RPMI7951 (cell line): Measurements from ENCODE around the gene HSBP1L1. TPM values are rescaled to one million over a fixed set of nuclear protein-coding genes. Genes with fewer than 3 reads are reported as not detected.

Source experiments
- DNase-seq: peaks from one replicate; pipeline ENCODE4 v3.0.0-alpha.2; 2012; ENCODE audit warnings: low read depth
- total RNA-seq: library from RNA; depleted of rRNA; stranded (reverse); fragments of >200 nt; shearing (Covaris generic); gene quantifications from 2 replicates; pipeline ENCODE4 v1.2.3, GENCODE V29; 2014; rRNA removed

The HSBP1L1 gene
- 1.6 and 5.0 TPM in 2 replicates for total RNA-seq

DNA sequence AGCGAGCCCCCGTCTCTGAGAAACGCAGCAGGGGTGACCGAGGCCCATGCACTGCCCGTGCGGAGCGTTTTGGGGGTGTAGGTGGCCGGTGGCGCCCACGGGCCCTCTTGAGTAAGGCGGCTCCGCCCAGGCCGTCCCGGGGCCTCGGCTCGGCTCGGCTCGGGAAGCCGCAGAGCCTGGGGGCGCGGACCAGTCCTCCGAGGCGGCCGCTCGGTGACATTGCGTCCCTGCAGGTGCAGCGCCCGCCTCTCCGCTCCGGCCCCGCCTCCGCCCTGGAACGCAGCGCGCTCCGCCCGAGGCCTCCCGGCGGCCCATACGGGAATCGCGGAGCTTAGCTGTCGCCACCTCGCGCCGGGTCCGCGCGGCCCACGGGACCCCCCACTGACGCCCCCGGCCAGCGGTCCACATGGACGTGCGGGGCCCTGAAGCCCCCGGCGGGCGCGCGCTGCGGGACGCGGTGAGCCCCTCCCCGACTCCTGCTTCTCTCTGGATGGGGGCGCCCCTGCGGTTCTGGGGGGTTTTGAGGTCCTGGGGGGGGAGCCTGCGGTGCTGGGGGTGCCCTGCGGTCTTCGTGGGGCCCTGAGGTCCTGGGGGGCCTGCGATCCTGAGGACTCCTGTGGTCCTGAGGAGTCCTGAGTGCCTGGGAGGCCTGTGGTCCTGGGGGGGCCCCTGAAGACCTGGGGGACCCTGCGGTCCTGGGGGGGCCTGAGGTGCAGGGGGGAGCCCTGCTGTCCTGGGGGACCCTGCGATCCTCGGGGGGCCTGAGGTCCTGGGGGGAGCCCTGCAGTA, at the start of gene HSBP1L1:
HSBP1L1 (plus strand) TSS at position 314 of the 789 bp plus-strand sequence; CDS start at position 407, 93 bp downstream.
- DNase-seq, result no peak

DNA sequence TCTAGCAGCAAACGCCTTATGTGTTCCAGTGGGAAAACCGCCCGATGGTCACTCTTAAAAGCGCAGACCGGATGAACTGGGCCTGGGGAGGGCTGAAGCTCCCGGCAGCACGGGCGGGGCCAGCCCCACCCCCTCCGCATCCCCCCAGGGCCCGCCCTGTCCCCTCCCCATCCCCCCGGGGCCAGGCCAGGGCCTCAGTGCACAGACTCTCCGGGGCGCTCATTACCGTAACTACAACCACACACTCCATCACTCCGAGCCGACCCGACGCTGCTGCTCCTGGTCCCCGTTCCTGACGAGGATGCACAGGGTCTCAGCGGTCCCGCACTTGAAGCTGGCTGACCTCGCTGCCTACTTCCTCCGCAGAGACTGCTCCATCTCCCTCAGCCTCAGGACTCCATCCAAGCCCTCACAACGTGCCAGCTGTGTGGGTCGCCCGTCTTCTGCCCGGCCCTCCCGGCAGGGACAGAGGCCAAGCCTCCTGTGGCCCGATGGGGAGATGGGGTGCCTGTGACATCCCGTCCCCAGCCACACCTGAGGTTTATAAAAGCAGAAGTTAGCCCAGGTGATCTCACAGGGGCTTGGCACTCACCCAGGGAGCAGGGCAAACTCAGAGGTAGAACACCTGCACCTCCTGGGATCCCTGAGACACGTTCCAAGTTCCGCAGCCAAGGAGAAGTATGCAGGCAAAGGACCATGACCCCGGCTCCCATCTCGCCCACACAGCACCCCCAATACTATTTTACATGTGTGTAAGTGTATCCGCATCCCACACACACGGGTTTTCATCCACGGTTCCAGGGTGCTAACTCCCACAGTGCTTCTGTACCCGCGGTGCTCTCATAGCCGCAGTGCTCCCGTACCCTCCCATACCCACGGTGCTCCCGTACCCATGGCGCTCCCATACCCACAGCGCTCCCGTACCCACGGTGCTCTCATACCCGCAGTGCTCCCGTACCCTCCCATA, 49.0 kb upstream of the HSBP1L1 start:
- DNase-seq, result no peak

DNA sequence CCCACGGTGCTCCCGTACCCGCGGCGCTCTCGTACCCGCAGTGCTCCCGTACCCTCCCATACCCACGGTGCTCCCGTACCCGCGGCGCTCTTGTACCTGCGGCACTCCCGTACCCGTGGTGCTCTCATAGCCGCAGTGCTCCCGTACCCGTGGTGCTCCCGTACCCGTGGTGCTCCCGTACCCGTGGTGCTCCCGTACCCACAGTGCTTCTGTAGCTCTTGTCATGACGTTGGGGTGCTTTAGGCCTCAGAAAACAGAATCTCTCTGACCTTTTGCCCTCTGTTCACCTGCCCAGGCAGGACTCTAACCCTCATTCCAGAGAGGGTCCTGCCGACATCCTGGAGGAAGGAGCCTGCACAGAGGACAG, 48.3 kb upstream of the HSBP1L1 start:
- DNase-seq, result no peak

DNA sequence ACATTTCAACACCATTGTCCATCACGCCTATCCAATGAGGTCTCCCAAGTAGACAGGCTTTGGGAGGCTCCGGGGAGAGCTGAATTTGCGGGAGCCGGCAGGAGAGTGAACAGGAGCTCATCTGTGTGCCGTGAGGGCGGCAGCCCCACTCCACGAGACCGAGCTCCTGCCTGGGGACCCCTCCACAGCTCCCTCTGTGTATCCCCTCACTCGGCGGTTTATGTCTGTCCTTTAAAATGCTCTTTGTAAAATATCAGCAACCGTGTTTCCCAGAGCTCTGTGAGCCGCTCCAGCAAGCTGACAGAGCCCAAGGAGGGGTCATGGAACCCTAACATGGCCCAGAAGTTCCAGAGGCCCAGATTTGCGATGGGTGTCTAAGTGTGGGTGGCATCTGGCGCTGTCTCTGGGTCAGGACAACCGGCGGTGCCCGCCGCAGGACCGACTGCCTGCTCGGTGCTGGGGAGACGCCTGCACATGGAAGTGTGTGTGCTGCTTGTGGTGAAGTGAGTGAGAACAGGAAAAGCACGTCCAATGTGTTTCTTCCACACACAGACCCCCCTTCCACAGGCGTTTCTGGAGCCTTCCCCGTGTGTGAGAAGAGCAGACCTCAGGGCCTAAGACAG, 47.8 kb upstream of the HSBP1L1 start:
- no peak for DNase-seq

GRCh38 chr18:79917169-79917852, 47.1 kb upstream of the HSBP1L1 start:
- DNase-seq, result no peak

DNA sequence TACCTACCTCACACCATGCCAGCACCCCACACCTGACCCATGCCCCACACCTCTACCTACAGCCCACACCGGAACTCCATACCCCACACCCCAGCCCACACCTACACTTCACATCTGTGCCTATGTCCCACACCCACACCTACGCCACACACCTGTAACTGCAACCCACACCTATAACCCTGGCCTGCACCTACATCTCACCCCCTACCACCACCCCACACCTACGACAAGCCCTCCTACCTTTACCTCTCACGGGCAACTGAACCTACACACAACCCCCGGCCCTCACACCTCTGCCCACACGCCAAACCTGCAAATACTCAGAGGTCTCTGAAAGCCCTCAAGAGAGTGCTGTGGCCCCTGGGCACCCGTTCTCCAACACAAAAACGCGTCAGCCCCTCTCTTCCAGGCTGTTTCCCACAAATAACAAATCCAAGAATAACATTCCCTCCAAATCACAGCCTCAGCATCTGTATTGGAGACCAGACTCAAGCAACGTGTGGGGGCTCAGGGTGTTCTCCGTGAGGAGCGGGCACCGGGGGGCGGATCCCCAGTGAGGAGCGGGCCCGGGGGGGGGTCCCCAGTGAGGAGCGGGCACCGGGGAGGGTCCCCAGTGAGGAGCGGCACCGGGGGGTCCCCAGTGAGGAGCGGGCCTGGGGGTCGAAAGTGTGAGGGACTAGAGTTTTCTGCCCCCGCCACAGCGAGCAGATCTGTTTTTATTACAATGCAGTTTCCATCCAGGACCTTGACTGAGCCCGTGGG, 46.4 kb upstream of the HSBP1L1 start:
- DNase-seq, result no peak

DNA sequence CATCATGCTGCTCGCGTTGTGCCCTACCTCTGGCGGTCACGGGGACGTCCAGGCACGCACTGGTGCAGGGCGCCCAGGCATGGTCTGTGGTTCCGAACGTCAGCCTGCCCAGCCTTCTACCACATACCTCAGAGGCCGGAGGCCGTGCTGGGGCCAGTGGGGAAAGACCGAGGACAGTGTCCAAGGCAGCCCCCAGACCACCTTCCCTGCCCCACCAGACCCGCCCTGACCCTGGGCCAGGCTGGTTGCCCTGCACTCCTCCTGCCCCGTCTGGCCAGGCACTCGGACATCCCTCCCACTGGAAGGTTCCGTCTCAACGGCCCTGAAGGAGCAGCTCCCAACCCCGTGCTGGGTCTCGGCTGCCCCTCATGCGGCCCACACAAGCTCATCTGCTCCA, 45.8 kb upstream of the HSBP1L1 start:
- DNase-seq, result no peak

DNA sequence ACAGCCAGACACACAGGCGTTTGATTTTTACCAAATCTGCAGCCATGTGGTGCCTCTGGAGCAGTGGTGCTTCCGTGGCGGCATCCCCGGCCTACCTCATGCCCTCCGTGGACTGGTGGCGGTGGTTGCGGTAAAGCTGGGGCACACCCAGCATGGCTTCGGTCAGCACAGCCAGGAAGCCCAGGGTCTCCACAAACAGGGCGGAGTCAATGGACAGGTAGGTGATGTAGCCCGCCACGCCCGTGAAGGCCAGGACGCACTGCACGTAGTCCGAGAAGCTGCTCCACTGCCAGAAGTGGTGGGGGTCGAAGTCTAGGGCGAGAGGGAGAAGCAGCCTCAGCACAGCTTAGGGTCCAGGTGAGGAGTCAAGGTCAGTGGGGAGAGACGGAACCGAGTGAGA, 45.4 kb upstream of the HSBP1L1 start:
- no peak for DNase-seq

- no peak for DNase-seq
These were observed 42.2 kb upstream of the HSBP1L1 start for GRCh38 chr18:79921984-79922965.

GRCh38 chr18:79922971-79923411, 41.5 kb upstream of the HSBP1L1 start:
- no peak for DNase-seq

- DNase-seq, result no peak
These were observed 40.4 kb upstream of the HSBP1L1 start for GRCh38 chr18:79923896-79924585.

DNA sequence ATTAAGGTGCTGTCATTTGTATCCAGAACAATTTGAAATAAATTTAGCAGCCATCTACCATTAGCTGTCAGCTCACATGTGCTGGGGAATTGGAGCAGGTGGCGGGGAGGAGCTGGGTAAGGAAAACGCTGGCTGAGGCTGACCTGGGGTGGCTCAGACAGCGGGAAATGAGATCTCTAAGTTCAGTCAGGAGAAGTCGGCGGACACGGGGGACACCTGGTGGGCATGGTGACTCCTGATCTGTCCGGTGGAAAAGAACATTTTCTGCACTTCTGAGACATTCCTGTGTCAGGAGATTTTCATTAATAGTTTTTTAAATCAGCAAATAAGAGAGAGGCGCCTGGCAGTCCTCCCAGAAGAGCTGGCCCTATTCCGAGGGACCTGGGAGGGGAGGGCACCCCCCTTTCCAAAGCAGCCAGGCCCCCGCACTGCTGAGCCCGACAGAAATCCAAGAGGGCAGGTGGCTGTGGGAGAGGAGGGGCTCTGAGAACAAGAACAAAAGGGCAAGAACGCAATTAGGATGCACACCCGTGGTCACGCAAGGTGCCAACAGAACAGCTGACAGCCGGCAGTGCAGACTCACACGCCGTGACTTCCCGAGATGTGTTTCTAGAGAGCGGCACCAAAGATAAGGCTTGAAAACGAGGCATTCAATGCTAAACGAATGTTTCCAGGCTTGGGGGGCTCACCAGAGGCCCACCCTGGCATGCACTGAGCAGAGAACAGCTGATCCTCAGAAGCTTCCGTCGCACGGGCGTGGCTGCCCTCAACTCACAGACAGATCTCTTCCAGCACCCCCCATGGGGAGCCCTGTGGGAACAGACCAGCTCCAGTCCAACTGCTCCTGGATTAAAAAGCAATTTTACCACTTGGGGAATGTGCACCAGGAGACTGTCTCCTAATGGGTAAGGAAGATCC, 39.4 kb upstream of the HSBP1L1 start:
- no peak for DNase-seq

- DNase-seq, result no peak
These were observed 38.1 kb upstream of the HSBP1L1 start for GRCh38 chr18:79926306-79926705.

DNA sequence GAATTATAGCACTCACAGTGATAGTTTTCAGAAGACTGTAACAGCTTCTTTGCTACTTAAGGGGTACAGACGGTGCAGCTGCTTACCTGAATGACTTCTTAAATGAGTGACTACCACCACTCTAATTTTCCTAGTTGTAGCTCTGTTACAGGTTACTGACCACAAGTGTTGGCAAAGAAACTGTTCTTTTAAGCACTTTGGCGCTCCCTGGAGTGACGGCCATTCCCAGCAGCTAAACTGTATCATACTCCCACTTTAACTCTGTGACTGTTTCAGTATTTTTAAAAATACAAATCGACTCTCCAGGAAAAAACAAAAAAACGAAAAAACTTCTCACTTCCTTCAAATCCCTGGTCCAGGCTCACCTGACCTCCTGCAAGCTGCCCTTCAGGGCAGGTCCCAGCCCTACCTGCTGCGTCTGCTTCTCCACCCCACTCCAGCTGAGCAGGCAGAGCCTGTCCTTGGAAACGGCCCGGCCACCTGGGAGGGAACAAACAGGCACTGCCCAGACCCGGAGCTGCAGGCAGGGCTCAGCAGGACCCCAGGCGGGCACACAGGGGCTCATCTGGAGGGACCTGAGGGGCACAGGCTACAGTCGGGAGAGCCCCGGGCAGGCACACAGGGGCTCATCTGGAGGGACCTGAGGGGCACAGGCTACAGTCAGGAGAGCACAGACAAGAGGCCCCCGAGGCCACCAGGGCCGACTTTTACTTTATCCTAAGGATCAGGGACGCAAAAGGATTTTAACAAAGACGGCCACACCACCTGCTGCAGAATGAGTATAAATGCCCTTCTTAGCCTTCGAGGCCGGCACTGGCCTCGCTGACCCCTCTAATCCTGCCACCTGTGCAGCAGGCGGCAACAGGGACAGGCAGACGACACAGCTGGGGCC, 37.5 kb upstream of the HSBP1L1 start:
- DNase-seq, result no peak

DNA sequence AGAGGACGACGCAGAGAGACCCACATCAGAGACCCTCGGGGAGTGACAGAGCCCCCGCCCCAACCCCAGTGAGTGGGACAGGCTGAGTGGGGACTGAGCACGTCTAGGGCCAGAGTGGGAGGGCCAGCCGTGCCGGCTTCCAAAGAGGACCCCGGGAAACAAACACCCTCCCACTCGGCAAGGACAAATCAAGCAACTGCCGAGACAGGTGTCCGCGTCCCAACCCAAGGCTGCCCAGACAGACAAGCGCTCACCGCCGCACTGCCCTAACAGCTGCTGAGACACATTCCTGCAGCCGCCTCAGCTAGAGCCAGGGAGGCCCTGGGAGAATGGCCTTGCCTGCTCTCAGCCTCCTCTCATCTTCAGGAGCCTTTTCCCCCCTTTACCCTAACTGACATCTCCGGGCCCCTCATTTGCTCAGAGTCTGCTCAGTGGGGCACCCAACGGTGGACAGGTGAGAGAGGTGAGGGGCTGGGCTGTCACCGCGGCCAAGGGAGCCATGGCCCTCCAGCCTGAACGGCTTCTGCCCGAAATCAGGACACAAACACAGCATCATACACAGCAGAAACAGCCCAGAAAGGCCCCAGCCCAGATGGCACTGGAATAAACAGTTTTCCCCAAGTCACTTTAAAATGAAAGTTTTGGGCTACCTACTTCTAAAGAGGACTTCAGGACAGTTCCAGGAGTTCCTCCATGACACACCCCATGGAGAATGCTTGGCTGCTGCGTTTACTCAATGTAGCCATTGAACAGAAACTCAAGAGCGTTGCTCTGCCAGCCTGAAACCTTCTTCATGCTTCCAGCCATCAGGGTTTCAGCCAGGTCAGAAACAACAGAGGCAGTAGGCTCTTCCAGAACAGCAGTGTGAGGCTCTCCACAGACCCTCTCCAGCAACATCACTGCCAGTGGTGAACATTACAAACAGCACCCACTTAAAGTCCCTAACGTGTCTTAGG, 36.6 kb upstream of the HSBP1L1 start:
- no peak for DNase-seq

DNA sequence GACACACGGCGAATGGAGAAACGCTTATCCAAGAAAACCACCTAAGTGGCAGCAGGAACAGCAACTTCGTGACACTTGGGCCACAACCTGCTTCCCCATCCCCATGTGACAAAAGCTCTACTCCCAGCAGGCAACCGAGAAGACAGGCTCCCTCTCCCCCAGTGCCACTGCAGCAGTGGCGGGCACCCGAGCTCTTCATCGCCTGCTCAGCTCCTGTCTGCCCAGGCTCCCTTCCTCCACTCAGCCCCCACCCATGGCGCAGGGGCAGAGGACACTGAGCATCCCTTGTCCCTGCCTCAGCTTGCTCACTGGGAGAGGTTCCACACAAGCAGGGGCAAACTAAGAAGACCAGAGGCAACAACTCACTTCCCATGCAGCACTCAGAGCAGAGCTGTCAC, 35.9 kb upstream of the HSBP1L1 start:
- no peak for DNase-seq
